ENCODE data around the gene TMEM203.

The TMEM203 gene

GRCh38 chr9:137242269-137243203 is 37.1 kb upstream of the TMEM203 start:
- Histone ChIP-seq H3K4me3 (peak overlapping the region; percentile 83 to 92 (median 88)), H3K27ac (peak overlapping the region; percentile 73 to 98 (median 93))

GRCh38 chr9:137241490-137242268 is 36.2 kb upstream of the TMEM203 start:
- peak overlapping the region; percentile 82 to 98 (median 93) for H3K27ac ChIP-seq

GRCh38 chr9:137240841-137241489 is 35.5 kb upstream of the TMEM203 start, which contains the start of gene TUBB4B:
Gene TUBB4B, plus strand, starts transcription at chr9:137241287. Its CDS starts 74 bp downstream, at chr9:137241361.
- peak within 1 kb of the TSS; percentile 94 to 99 (median 97) for H3K27ac ChIP-seq
- peak within 1 kb of the TSS; percentile 83 to 92 (median 88) for H3K4me3 ChIP-seq

More at GRCh38 chr9:137241490-137242268, 36.2 kb upstream of the TMEM203 start:
- peak overlapping the region; percentile 83 to 92 (median 88) for H3K4me3 ChIP-seq

- Histone ChIP-seq H3K27ac (peak overlapping the region; percentile 94 to 99 (median 96)), H3K4me3 (peak overlapping the region; percentile 58 to 90 (median 79))
Observed at GRCh38 chr9:137240318-137240840, 34.9 kb upstream of the TMEM203 start.

- peak overlapping the region; percentile 94 to 99 (median 96) for H3K27ac ChIP-seq
- H3K4me3 ChIP-seq = peak overlapping the region; percentile 58 to 90 (median 79)
Observed at GRCh38 chr9:137239541-137240200, 34.2 kb upstream of the TMEM203 start.

- H3K27ac ChIP-seq = peak overlapping the region in 10 of 21 experiments; percentile 2 to 49 (median 32)
Observed at GRCh38 chr9:137237759-137238726, 32.6 kb upstream of the TMEM203 start.

GRCh38 chr9:137236936-137237421 is 31.5 kb upstream of the TMEM203 start:
- Histone ChIP-seq H3K4me3 (peak overlapping the region in 1 of 7 experiments; percentile 0), H3K27ac (peak overlapping the region in 3 of 21 experiments; percentile 2 to 45 (median 14))

More at GRCh38 chr9:137237759-137238726, 32.6 kb upstream of the TMEM203 start:
- H3K4me3 ChIP-seq = no peak overlapping the region

- H3K27ac ChIP-seq = peak overlapping the region in 1 of 21 experiments; percentile 14
- peak overlapping the region in 1 of 7 experiments; percentile 0 for H3K4me3 ChIP-seq
Observed at GRCh38 chr9:137236238-137236935, 30.9 kb upstream of the TMEM203 start.

- H3K27ac ChIP-seq = no peak overlapping the region
- no peak overlapping the region for H3K4me3 ChIP-seq
Observed at GRCh38 chr9:137235424-137236237, 30.2 kb upstream of the TMEM203 start.

GRCh38 chr9:137234758-137235423 is 29.4 kb upstream of the TMEM203 start:
- no peak overlapping the region for H3K27ac ChIP-seq
- H3K4me3 ChIP-seq = no peak overlapping the region

GRCh38 chr9:137234055-137234697 is 28.7 kb upstream of the TMEM203 start:
- H3K27ac ChIP-seq = no peak overlapping the region
- no peak overlapping the region for H3K4me3 ChIP-seq

GRCh38 chr9:137233143-137233980 is 27.9 kb upstream of the TMEM203 start:
- no peak overlapping the region for H3K4me3 ChIP-seq
- no peak overlapping the region for H3K27ac ChIP-seq

- no peak overlapping the region for H3K27ac ChIP-seq
- H3K4me3 ChIP-seq = no peak overlapping the region
Observed at GRCh38 chr9:137232510-137232909, 27.1 kb upstream of the TMEM203 start.

GRCh38 chr9:137232101-137232500 is 26.7 kb upstream of the TMEM203 start:
- Histone ChIP-seq H3K4me3 (no peak overlapping the region), H3K27ac (no peak overlapping the region)

All from skin epidermis (tissue), 12 donors.